HEK293T (cell line): ENCODE measurements around the gene PRSS3.

Experiments used
- BHLHE40 ChIP-seq: fragments of 450-650 bp; IDR thresholded peaks from 2 replicates; pipeline ENCODE4 v1.6.1; 2016; ENCODE audit warnings: mild to moderate bottlenecking, moderate library complexity, borderline replicate concordance
- ELF4 ChIP-seq: fragments of 450-650 bp; IDR thresholded peaks from 2 replicates; pipeline ENCODE4 v1.6.1; 2017; ENCODE audit warnings: antibody characterized with exemption
- FOXA1 ChIP-seq: fragments of 450-650 bp; IDR thresholded peaks from 2 replicates; pipeline ENCODE4 v1.6.1; 2016; ENCODE audit warnings: mild to moderate bottlenecking
- FOXK2 ChIP-seq: fragments of 450-650 bp; IDR thresholded peaks from 2 replicates; pipeline ENCODE4 v1.6.1; 2016; ENCODE audit warnings: mild to moderate bottlenecking
- HDGF ChIP-seq: fragments of 450-650 bp; IDR thresholded peaks from 2 replicates; pipeline ENCODE4 v1.6.1; 2017; ENCODE audit warnings: antibody characterized with exemption, borderline replicate concordance
- L3MBTL2 ChIP-seq: fragments of 450-650 bp; conservative IDR thresholded peaks from 2 replicates; pipeline ENCODE4 v1.6.1; 2016; ENCODE audit warnings: mild to moderate bottlenecking
- SP1 ChIP-seq: fragments of 450-650 bp; IDR thresholded peaks from 2 replicates; pipeline ENCODE4 v1.6.1; 2017
- TARDBP ChIP-seq: fragments of 450-650 bp; IDR thresholded peaks from 2 replicates; pipeline ENCODE4 v1.6.1; 2016

GRCh38 chr9:33835625-33836260 lies 40.4 kb downstream of the PRSS3 start:
- no peak for TF ChIP-seq HDGF
- no peak for TF ChIP-seq BHLHE40
- no peak for TF ChIP-seq TARDBP
- TF ChIP-seq ELF4, result no peak
- no peak for TF ChIP-seq SP1
- TF ChIP-seq FOXA1, result no peak
- no peak for TF ChIP-seq L3MBTL2
- no peak for TF ChIP-seq FOXK2
